Peyer's patch (tissue), 4 donors: ENCODE measurements around the gene LRRC32.

Source experiments
- CTCF ChIP-seq, 6 experiments: fragments of 450-650 bp in 4 of 6; fragments of 200-600 bp in 2 of 6; sonication (generic) in 1 of 6; IDR thresholded peaks; one replicate each; pipeline ENCODE4 v1.5.1; 2017 to 2019; ENCODE audit warnings: antibody characterized with exemption in 6 of 6, mild to moderate bottlenecking in 3 of 6, moderate library complexity in 1 of 6
- POLR2A ChIP-seq, 2 donors: fragments of 450-650 bp; IDR thresholded peaks; one replicate each; pipeline ENCODE4 v1.5.1; 2017; ENCODE audit warnings: antibody characterized with exemption in 2 of 2, mild to moderate bottlenecking in 2 of 2, moderate library complexity in 2 of 2

GRCh38 chr11:76669901-76670484, 554 bp downstream of the LRRC32 start:
- TF ChIP-seq CTCF (IDR thresholded peaks at IDR 0.05) (no peak), POLR2A (IDR thresholded peaks at IDR 0.05) (no peak)
